Chondrocyte (in vitro differentiated cells): ENCODE measurements around the gene ZNF580. TPM values are rescaled to one million over a fixed set of nuclear protein-coding genes. Genes with fewer than 3 reads are reported as not detected.
A peak's percentile ranks its signal among the peaks of the same experiment; 100 is the strongest.

Experiments
- DNase-seq: peaks from one replicate; pipeline ENCODE4 v3.0.0; 2021; ENCODE audit warnings: mixed read lengths, low spot score
- H3K27ac Mint-ChIP-seq: one replicate; pipeline ENCODE4 v1.8.0; 2021; ENCODE audit warnings: mild to moderate bottlenecking, moderate library complexity, mixed read lengths; ENCODE audit not compliant: unreplicated experiment
- H3K27me3 Mint-ChIP-seq: 2 replicates; pipeline ENCODE4 v1.8.0; 2021; ENCODE audit warnings: low read depth, mixed read lengths
- H3K36me3 Mint-ChIP-seq: 2 replicates; pipeline ENCODE4 v1.8.0; 2021; ENCODE audit warnings: low read depth, mixed read lengths
- H3K4me1 Mint-ChIP-seq: 2 replicates; pipeline ENCODE4 v1.8.0; 2021; ENCODE audit warnings: low read depth, mild to moderate bottlenecking, mixed read lengths
- H3K4me3 Mint-ChIP-seq: one replicate; pipeline ENCODE4 v1.8.0; 2021; ENCODE audit warnings: mild to moderate bottlenecking, moderate library complexity, mixed read lengths; ENCODE audit not compliant: unreplicated experiment
- H3K9me3 Mint-ChIP-seq: 2 replicates; pipeline ENCODE4 v1.8.0; 2021; ENCODE audit warnings: low read depth, mixed read lengths
- total RNA-seq: library from RNA; stranded (reverse); gene quantifications from 3 replicates; pipeline ENCODE4 v1.2.1, GENCODE V29; 2021
- TF ChIP-seq, protein P1 (sequence below): fragments of 200-600 bp; sonication (generic); IDR thresholded peaks from 2 replicates; pipeline ENCODE4 v1.5.0; 2021; ENCODE audit warnings: antibody characterized with exemption, mild to moderate bottlenecking, moderate library complexity

ZNF580 gene
- total RNA-seq, 1 donor from 2014 or later: 45.0 TPM

DNA sequence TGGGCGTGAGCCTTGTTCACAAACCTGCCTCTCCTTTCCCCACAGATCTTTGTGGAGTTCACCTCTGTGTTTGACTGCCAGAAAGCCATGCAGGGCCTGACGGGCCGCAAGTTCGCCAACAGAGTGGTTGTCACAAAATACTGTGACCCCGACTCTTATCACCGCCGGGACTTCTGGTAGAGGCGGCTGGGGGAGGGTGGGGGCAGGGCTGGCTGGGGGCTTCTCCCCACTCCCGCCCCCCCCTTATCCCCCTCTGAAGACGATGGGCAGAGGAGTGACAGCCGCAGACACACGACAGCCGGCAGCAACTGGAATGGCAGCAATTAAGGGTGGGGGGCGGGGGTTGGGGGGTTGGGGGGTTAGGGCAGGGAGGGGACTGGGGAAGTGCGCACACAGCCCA lies 33.1 kb downstream of the ZNF580 start:
- DNase-seq: no peak
- Mint-ChIP-seq H3K27ac (peak overlapping the region; percentile 70), H3K9me3 (no peaks in the 10 kb centered on the region), H3K4me3 (peak overlapping the region; percentile 25), H3K4me1 (peaks cover 42% of the 10 kb centered on the region), H3K27me3 (no peaks in the 10 kb centered on the region), H3K36me3 (peaks cover 13% of the 10 kb centered on the region)
- TF ChIP-seq, protein P1, sequence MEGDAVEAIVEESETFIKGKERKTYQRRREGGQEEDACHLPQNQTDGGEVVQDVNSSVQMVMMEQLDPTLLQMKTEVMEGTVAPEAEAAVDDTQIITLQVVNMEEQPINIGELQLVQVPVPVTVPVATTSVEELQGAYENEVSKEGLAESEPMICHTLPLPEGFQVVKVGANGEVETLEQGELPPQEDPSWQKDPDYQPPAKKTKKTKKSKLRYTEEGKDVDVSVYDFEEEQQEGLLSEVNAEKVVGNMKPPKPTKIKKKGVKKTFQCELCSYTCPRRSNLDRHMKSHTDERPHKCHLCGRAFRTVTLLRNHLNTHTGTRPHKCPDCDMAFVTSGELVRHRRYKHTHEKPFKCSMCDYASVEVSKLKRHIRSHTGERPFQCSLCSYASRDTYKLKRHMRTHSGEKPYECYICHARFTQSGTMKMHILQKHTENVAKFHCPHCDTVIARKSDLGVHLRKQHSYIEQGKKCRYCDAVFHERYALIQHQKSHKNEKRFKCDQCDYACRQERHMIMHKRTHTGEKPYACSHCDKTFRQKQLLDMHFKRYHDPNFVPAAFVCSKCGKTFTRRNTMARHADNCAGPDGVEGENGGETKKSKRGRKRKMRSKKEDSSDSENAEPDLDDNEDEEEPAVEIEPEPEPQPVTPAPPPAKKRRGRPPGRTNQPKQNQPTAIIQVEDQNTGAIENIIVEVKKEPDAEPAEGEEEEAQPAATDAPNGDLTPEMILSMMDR: no peak

DNA sequence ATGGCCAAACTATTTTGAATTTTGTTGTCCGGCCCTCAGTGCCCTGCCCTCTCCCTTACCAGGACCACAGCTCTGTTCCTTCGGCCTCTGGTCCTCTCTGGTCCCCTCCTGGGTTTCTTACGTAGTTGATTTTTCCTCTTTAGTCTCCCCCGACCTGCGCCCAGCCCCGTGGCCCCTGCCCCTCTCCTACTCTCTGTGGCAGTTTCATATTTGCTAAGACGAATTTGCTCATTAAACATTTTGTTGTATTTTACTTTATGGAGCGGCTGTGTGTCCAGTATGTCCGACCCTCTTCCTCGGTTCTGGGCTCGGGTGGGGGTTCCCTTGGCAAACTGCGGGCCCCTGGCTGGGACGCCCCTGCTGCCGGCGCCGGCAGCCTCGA lies 33.6 kb downstream of the ZNF580 start:
- Mint-ChIP-seq H3K4me3 (peak overlapping the region; percentile 65), H3K4me1 (peaks cover 42% of the 10 kb centered on the region), H3K36me3 (peaks cover 15% of the 10 kb centered on the region), H3K27ac (peak overlapping the region; percentile 92), H3K27me3 (no peaks in the 10 kb centered on the region), H3K9me3 (no peaks in the 10 kb centered on the region)
- DNase-seq: no peak
- TF ChIP-seq, protein P1: no peak

DNA sequence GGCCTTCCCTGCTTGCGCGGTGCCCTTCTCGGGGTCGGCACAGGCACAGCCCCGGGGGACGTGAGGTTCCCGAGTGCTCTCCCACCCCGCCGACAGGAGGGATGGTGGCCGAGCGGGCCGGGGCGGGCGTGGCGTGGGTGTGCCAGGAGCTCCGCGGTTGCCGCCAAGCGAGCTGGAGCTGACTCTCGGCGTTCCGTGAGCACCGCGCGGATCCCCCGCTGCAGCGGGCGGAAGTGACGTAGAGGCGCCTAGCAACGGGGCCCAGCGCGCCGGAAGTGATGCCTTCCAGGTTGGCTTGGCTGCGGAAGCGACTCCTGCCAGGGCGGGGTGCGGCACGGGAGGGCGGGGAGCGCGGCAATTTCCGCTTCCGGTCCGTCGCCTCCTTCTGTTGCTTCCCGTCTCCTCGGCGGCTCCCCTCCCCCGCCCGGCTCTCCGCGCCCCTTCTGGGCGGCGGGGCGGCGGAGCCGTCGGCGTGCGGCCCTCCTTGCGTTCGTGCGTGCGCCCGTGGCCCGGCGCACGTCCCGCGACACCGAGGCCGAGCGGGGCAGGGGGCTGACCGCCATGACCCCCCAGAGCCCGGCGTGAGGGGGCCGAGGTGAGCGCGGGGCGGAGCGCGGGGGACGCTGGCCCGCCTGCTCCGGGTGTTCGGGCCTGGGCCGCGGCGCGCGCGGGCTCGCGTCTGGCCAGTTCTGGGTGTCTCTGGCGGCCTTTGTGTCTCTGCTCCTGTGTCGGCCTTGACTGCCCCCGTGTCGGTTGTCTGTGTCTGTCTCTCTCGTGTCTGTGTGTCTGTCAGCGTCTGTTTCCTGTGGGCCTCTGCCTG lies 34.2 kb downstream of the ZNF580 start, which contains the start of gene EPN1:
Gene EPN1 (plus strand): TSS at position 386 of the 820 bp plus-strand sequence. CDS start 3,402 bp downstream, outside the sequence.
- Mint-ChIP-seq H3K27ac (peak within 1 kb of the TSS; percentile 98), H3K4me1 (peaks cover 45% of the 10 kb centered on the region), H3K27me3 (no peaks in the 10 kb centered on the region), H3K9me3 (no peaks in the 10 kb centered on the region), H3K4me3 (peak within 1 kb of the TSS; percentile 98), H3K36me3 (peaks cover 16% of the 10 kb centered on the region)
- TF ChIP-seq, protein P1: no peak
- DNase-seq: peak; percentile 98

DNA sequence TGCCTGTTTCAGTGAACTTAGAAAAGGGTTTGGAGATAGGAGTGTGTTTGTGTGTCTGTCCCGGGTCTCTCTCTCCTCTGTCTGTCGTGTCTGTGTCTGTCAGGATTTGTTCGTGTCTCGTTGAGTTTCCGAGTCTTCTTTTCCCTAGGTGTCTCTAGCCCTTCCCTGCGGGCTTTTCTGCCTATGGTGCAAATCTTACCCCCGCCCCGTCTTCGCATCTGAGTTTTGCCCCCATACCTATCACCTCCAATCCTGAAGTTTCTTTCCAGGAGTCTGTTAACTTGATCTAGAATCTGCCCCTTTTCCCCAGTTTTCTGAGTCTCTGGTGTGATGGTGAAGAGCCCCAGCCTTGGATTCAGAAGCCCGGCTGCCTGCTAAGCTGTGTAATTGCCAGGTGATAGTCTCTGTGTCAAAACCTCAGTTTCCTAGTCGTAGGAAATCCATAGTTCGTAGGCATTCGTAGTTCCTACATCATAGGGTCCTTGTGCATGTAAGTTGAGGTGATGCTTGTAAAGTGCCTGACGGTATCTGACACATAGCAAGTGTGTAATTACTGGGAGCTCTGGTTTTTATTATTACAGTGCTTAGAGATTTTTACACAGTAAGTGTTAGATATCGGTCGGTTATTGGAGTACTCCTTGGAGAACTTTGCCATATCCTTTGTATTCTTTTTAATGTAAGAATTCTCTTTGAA lies 35.0 kb downstream of the ZNF580 start:
- H3K4me3 Mint-ChIP-seq: peak overlapping the region; percentile 98
- no peaks in the 10 kb centered on the region for H3K9me3 Mint-ChIP-seq
- no peak for DNase-seq
- peak overlapping the region; percentile 98 for H3K27ac Mint-ChIP-seq
- no peaks in the 10 kb centered on the region for H3K27me3 Mint-ChIP-seq
- TF ChIP-seq, protein P1: no peak
- peaks cover 45% of the 10 kb centered on the region for H3K4me1 Mint-ChIP-seq
- peaks cover 16% of the 10 kb centered on the region for H3K36me3 Mint-ChIP-seq

DNA sequence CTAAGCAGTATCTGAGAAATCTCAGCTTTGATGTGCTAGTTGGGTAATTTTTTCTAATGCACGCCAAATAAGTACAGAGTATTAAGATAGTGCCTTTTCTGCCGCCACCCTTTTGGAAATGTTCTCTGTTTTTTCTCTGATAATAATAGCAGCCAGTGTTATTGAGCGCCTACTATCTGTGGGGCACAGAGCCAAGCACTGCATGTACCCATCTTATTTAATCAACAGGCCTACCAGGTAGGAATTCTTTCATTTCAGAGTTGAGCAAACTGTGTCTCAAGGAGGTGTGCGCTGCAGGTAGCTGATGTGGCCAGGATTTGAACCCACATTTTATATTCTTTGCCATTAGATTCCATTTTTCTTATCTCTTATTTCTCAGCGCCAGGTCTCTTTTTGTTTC lies 35.6 kb downstream of the ZNF580 start:
- peaks cover 14% of the 10 kb centered on the region for H3K36me3 Mint-ChIP-seq
- no peaks in the 10 kb centered on the region for H3K27me3 Mint-ChIP-seq
- peak overlapping the region; percentile 98 for H3K4me3 Mint-ChIP-seq
- H3K27ac Mint-ChIP-seq: peak overlapping the region; percentile 65
- TF ChIP-seq, protein P1: no peak
- peaks cover 44% of the 10 kb centered on the region for H3K4me1 Mint-ChIP-seq
- no peaks in the 10 kb centered on the region for H3K9me3 Mint-ChIP-seq
- no peak for DNase-seq
